Measurements from ENCODE around the gene CSNK2A3.

Gene CSNK2A3

GRCh38 chr11:11348303-11348702, 4.7 kb downstream of the CSNK2A3 start:
- TF ChIP-seq CTCF (IDR thresholded peaks at IDR 0.05) = no peak

GRCh38 chr11:11347592-11347991, 5.5 kb downstream of the CSNK2A3 start:
- TF ChIP-seq CTCF (IDR thresholded peaks at IDR 0.05) = no peak

GRCh38 chr11:11346303-11346702, 6.7 kb downstream of the CSNK2A3 start:
- no peak for TF ChIP-seq CTCF (IDR thresholded peaks at IDR 0.05)

- no peak for TF ChIP-seq CTCF (IDR thresholded peaks at IDR 0.05)
Observed at GRCh38 chr11:11345099-11345498, 8.0 kb downstream of the CSNK2A3 start.

- TF ChIP-seq CTCF (IDR thresholded peaks at IDR 0.05) = no peak
Observed at GRCh38 chr11:11344045-11344444, 9.0 kb downstream of the CSNK2A3 start.

- no peak for TF ChIP-seq CTCF (IDR thresholded peaks at IDR 0.05)
Observed at GRCh38 chr11:11338304-11338703, 14.7 kb downstream of the CSNK2A3 start.

- TF ChIP-seq CTCF (IDR thresholded peaks at IDR 0.05) = no peak
Observed at GRCh38 chr11:11336664-11337063, 16.4 kb downstream of the CSNK2A3 start.

GRCh38 chr11:11335043-11335442, 18.0 kb downstream of the CSNK2A3 start:
- no peak for TF ChIP-seq CTCF (IDR thresholded peaks at IDR 0.05)

Data from LNCAP (cell line).